ENCODE results near the gene CAPN10. TPM values are rescaled to one million over a fixed set of nuclear protein-coding genes. Genes with fewer than 3 reads are reported as not detected.

CAPN10 gene
- total RNA-seq, 2 donors from 2014 or later = 50.4 to 73.9 TPM

- Mint-ChIP-seq H3K4me1 (ENCODE audit: low read depth in 2 of 2) (peaks cover 50 to 55% of the 10 kb centered on the region in 2 donors), H3K36me3 (no peaks in the 10 kb centered on the region), H3K4me3 (peak overlapping the region; percentile 76), H3K27me3 (no peaks in the 10 kb centered on the region), H3K9me3 (no peaks in the 10 kb centered on the region), H3K27ac (peak overlapping the region in 1 of 2 donors; percentile 87)
- DNase-seq (ENCODE audit: low spot score) (no peak), ATAC-seq (no peak)
Measured at GRCh38 chr2:240585101-240585500, 1.4 kb upstream of the CAPN10 start.

GRCh38 chr2:240585681-240586197, 795 bp upstream of the CAPN10 start:
- H3K9me3 Mint-ChIP-seq = no peaks in the 10 kb centered on the region

GRCh38 chr2:240586919-240587800, 626 bp downstream of the CAPN10 start:
- H3K36me3 Mint-ChIP-seq = no peaks in the 10 kb centered on the region
- ATAC-seq (peak; percentile 2 to 51), DNase-seq (ENCODE audit: low spot score) (peak; percentile 61)
- H3K9me3 Mint-ChIP-seq = no peaks in the 10 kb centered on the region
- H3K4me3 Mint-ChIP-seq = peak overlapping the region; percentile 87
- H3K27ac Mint-ChIP-seq = peak overlapping the region; percentile 26 to 38
- no peaks in the 10 kb centered on the region for H3K27me3 Mint-ChIP-seq
- peaks cover 42 to 47% of the 10 kb centered on the region in 2 donors for H3K4me1 Mint-ChIP-seq (ENCODE audit: low read depth in 2 of 2)

More at GRCh38 chr2:240585681-240586197, 795 bp upstream of the CAPN10 start:
- peak overlapping the region; percentile 96 for H3K4me3 Mint-ChIP-seq
- H3K27me3 Mint-ChIP-seq = no peaks in the 10 kb centered on the region
- H3K27ac Mint-ChIP-seq = peak overlapping the region; percentile 87 to 97
- ATAC-seq (no peak), DNase-seq (ENCODE audit: low spot score) (no peak)
- no peaks in the 10 kb centered on the region for H3K36me3 Mint-ChIP-seq
- H3K4me1 Mint-ChIP-seq (ENCODE audit: low read depth in 2 of 2) = peaks cover 44 to 49% of the 10 kb centered on the region in 2 donors

- no peak for DNase-seq (ENCODE audit: low spot score)
- no peaks in the 10 kb centered on the region for H3K9me3 Mint-ChIP-seq
- H3K4me3 Mint-ChIP-seq = peak overlapping the region; percentile 87
- H3K36me3 Mint-ChIP-seq = no peaks in the 10 kb centered on the region
- H3K27ac Mint-ChIP-seq = peak overlapping the region; percentile 26 to 38
- no peaks in the 10 kb centered on the region for H3K27me3 Mint-ChIP-seq
- H3K4me1 Mint-ChIP-seq (ENCODE audit: low read depth in 2 of 2) = peaks cover 36 to 41% of the 10 kb centered on the region in 2 donors
- no peak for ATAC-seq
Measured at GRCh38 chr2:240588006-240588655, 1.6 kb downstream of the CAPN10 start.

- ATAC-seq = no peak
- Mint-ChIP-seq H3K27ac (peak overlapping the region; percentile 26 to 31), H3K4me1 (ENCODE audit: low read depth in 2 of 2) (peaks cover 36 to 39% of the 10 kb centered on the region in 2 donors), H3K4me3 (peak overlapping the region; percentile 87), H3K27me3 (no peaks in the 10 kb centered on the region), H3K9me3 (no peaks in the 10 kb centered on the region), H3K36me3 (no peaks in the 10 kb centered on the region)
- no peak for DNase-seq (ENCODE audit: low spot score)
Measured at GRCh38 chr2:240588669-240589068, 2.1 kb downstream of the CAPN10 start.

GRCh38 chr2:240589375-240589774, 2.8 kb downstream of the CAPN10 start:
- DNase-seq (ENCODE audit: low spot score) (no peak), ATAC-seq (no peak)
- peak overlapping the region in 1 of 2 donors; percentile 31 for H3K27ac Mint-ChIP-seq
- no peaks in the 10 kb centered on the region for H3K27me3 Mint-ChIP-seq
- H3K9me3 Mint-ChIP-seq = no peaks in the 10 kb centered on the region
- H3K36me3 Mint-ChIP-seq = no peaks in the 10 kb centered on the region
- no peak overlapping the region for H3K4me3 Mint-ChIP-seq
- peaks cover 34 to 38% of the 10 kb centered on the region in 2 donors for H3K4me1 Mint-ChIP-seq (ENCODE audit: low read depth in 2 of 2)

- no peak for ATAC-seq
- H3K9me3 Mint-ChIP-seq = no peaks in the 10 kb centered on the region
- H3K27ac Mint-ChIP-seq = no peak overlapping the region
- H3K4me1 Mint-ChIP-seq (ENCODE audit: low read depth in 2 of 2) = peaks cover 29 to 32% of the 10 kb centered on the region in 2 donors
- DNase-seq (ENCODE audit: low spot score) = no peak
- no peak overlapping the region for H3K4me3 Mint-ChIP-seq
- H3K36me3 Mint-ChIP-seq = no peaks in the 10 kb centered on the region
- H3K27me3 Mint-ChIP-seq = no peaks in the 10 kb centered on the region
Measured at GRCh38 chr2:240589850-240590525, 3.5 kb downstream of the CAPN10 start.

GRCh38 chr2:240590681-240591111, 4.2 kb downstream of the CAPN10 start:
- no peak for DNase-seq (ENCODE audit: low spot score)
- no peak overlapping the region for H3K4me3 Mint-ChIP-seq
- no peaks in the 10 kb centered on the region for H3K36me3 Mint-ChIP-seq
- no peaks in the 10 kb centered on the region for H3K27me3 Mint-ChIP-seq
- peaks cover 26 to 29% of the 10 kb centered on the region in 2 donors for H3K4me1 Mint-ChIP-seq (ENCODE audit: low read depth in 2 of 2)
- no peak for ATAC-seq
- H3K9me3 Mint-ChIP-seq = no peaks in the 10 kb centered on the region
- no peak overlapping the region for H3K27ac Mint-ChIP-seq

- Mint-ChIP-seq H3K9me3 (no peaks in the 10 kb centered on the region), H3K4me3 (no peak overlapping the region), H3K27ac (no peak overlapping the region), H3K36me3 (no peaks in the 10 kb centered on the region), H3K4me1 (ENCODE audit: low read depth in 2 of 2) (peaks cover 22 to 24% of the 10 kb centered on the region in 2 donors), H3K27me3 (no peaks in the 10 kb centered on the region)
- ATAC-seq = no peak
- DNase-seq (ENCODE audit: low spot score) = no peak
Measured at GRCh38 chr2:240591226-240591625, 4.7 kb downstream of the CAPN10 start.

GRCh38 chr2:240591784-240592183, 5.2 kb downstream of the CAPN10 start:
- Mint-ChIP-seq H3K36me3 (no peaks in the 10 kb centered on the region), H3K9me3 (no peaks in the 10 kb centered on the region), H3K4me1 (ENCODE audit: low read depth in 2 of 2) (peaks cover 22 to 24% of the 10 kb centered on the region in 2 donors), H3K27ac (no peak overlapping the region), H3K4me3 (no peak overlapping the region), H3K27me3 (no peaks in the 10 kb centered on the region)
- DNase-seq (ENCODE audit: low spot score) = no peak
- no peak for ATAC-seq

GRCh38 chr2:240593026-240593702, 6.6 kb downstream of the CAPN10 start:
- H3K4me3 Mint-ChIP-seq = no peak overlapping the region
- no peaks in the 10 kb centered on the region for H3K36me3 Mint-ChIP-seq
- H3K27me3 Mint-ChIP-seq = no peaks in the 10 kb centered on the region
- H3K9me3 Mint-ChIP-seq = no peaks in the 10 kb centered on the region
- ATAC-seq (no peak), DNase-seq (ENCODE audit: low spot score) (no peak)
- peaks cover 11 to 16% of the 10 kb centered on the region in 2 donors for H3K4me1 Mint-ChIP-seq (ENCODE audit: low read depth in 2 of 2)
- H3K27ac Mint-ChIP-seq = no peak overlapping the region

- Mint-ChIP-seq H3K4me3 (no peak overlapping the region), H3K27me3 (no peaks in the 10 kb centered on the region), H3K9me3 (no peaks in the 10 kb centered on the region), H3K27ac (no peak overlapping the region), H3K4me1 (ENCODE audit: low read depth in 2 of 2) (peaks cover 3 to 9% of the 10 kb centered on the region in 2 donors), H3K36me3 (no peaks in the 10 kb centered on the region)
- ATAC-seq = no peak
- DNase-seq (ENCODE audit: low spot score) = no peak
Measured at GRCh38 chr2:240593703-240594451, 7.3 kb downstream of the CAPN10 start.

Measured in natural killer cell treated with Interleukin-12 subunit alpha and Interleukin-12 subunit beta and Interleukin-15 and Interleukin-18, amount 100 ng/mL, for 72 hours (primary cell).